ENCODE data around the gene MAP1B.
A peak's percentile ranks its signal among the peaks of the same experiment; 100 is the strongest.

The MAP1B gene

GRCh38 chr5:72108202-72109061, 1.2 kb downstream of the MAP1B start:
- TF ChIP-seq CTCF (IDR thresholded peaks at IDR 0.05; ENCODE audit: low read depth, low read length, missing control alignments) = no peak
- DNase-seq (ENCODE audit: extremely low read depth, low read depth) = no peak
- peak overlapping the region; percentile 73 for H3K4me3 ChIP-seq (replicated peaks; ENCODE audit: low read depth, low read length)

DNA sequence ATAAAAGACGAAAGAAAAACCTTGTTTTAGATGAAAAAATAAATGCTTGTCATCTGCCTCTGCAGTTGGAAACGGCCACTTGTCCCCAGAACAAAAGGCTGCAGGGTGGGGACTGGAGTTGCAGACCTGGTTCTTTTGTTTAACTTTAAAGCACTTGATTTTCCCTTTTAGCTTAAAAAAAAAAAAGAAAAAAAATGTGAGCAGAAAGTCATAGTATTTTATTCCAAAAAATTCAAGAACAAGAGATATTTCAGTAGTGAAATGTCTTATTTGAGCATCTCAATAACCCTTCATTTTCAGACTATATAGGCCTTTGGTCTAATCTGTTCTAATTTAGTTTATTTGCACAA, 1.8 kb downstream of the MAP1B start:
- TF ChIP-seq CTCF (IDR thresholded peaks at IDR 0.05; ENCODE audit: low read depth, low read length, missing control alignments) = no peak
- DNase-seq (ENCODE audit: extremely low read depth, low read depth) = no peak
- H3K4me3 ChIP-seq (replicated peaks; ENCODE audit: low read depth, low read length) = peak overlapping the region; percentile 73

DNA sequence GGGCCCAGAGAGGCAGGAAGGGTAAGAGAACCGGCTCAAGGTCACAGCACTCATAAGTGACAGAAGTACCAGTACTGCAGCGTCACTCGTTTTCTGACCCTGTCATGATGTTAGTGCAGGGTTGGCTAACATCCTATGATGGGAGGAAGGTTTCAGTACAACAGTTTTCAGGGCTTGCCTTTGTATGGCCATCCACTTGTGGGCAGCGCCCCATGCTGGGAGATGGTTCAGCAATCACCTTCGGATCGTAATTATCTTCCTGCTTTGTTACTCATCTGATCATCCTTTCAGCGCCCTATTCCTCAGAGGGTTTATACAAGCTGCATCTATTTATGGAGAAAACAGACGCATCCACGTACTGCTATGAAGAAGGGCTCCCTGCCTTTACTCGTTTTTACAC, 2.4 kb downstream of the MAP1B start:
- TF ChIP-seq CTCF (IDR thresholded peaks at IDR 0.05; ENCODE audit: low read depth, low read length, missing control alignments) = no peak
- H3K4me3 ChIP-seq (replicated peaks; ENCODE audit: low read depth, low read length) = peak overlapping the region; percentile 73; the same call in 1 of the 2 replicates
- no peak for DNase-seq (ENCODE audit: extremely low read depth, low read depth)

- no peak overlapping the region for H3K4me3 ChIP-seq (replicated peaks; ENCODE audit: low read depth, low read length)
- no peak for TF ChIP-seq CTCF (IDR thresholded peaks at IDR 0.05; ENCODE audit: low read depth, low read length, missing control alignments)
- no peak for DNase-seq (ENCODE audit: extremely low read depth, low read depth)
Observed at GRCh38 chr5:72110394-72111013, 3.2 kb downstream of the MAP1B start.

- no peak for DNase-seq (ENCODE audit: extremely low read depth, low read depth)
- H3K4me3 ChIP-seq (replicated peaks; ENCODE audit: low read depth, low read length) = no peak overlapping the region
- TF ChIP-seq CTCF (IDR thresholded peaks at IDR 0.05; ENCODE audit: low read depth, low read length, missing control alignments) = no peak
Observed at GRCh38 chr5:72112389-72112788, 5.1 kb downstream of the MAP1B start.

- no peak for TF ChIP-seq CTCF (IDR thresholded peaks at IDR 0.05; ENCODE audit: low read depth, low read length, missing control alignments)
- H3K4me3 ChIP-seq (replicated peaks; ENCODE audit: low read depth, low read length) = no peak overlapping the region
Observed at GRCh38 chr5:72114629-72115028, 7.4 kb downstream of the MAP1B start.

More at GRCh38 chr5:72114629-72115028, 7.4 kb downstream of the MAP1B start:
- DNase-seq (ENCODE audit: extremely low read depth, low read depth) = no peak
